ENCODE measurements around the gene RTL10. TPM values are rescaled to one million over a fixed set of nuclear protein-coding genes. Genes with fewer than 3 reads are reported as not detected.

The RTL10 gene
- total and polyA plus RNA-seq, 2 of the 13 experiments (the other 11 are each of a cell fraction or from before 2014, with no cell fraction given) = 14.1 to 15.8 TPM

- no peak for TF ChIP-seq BRF2 (CRISPR knock-in tag; IDR thresholded peaks at IDR 0.05)
- TF ChIP-seq HES4 (CRISPR knock-in tag; IDR thresholded peaks at IDR 0.05; ENCODE audit: borderline replicate concordance) = no peak
- no peak for TF ChIP-seq ZBTB14 (CRISPR knock-in tag; IDR thresholded peaks at IDR 0.05)
- TF ChIP-seq ZSCAN29 (CRISPR knock-in tag; conservative IDR thresholded peaks at IDR 0.05) = no peak
- no peak for TF ChIP-seq RBM22 (optimal IDR thresholded peaks at IDR 0.05; ENCODE audit: low read length)
- no peak for TF ChIP-seq MIER3 (CRISPR knock-in tag; IDR thresholded peaks at IDR 0.05; ENCODE audit: borderline replicate concordance)
- no peak for TF ChIP-seq ZNF607 (CRISPR knock-in tag; IDR thresholded peaks at IDR 0.05; ENCODE audit: borderline replicate concordance)
- TF ChIP-seq FOXO1 (CRISPR knock-in tag; IDR thresholded peaks at IDR 0.05) = no peak
- no peak for TF ChIP-seq ELK4 (CRISPR knock-in tag; IDR thresholded peaks at IDR 0.05; ENCODE audit: borderline replicate concordance)
- TF ChIP-seq KIAA2018 (CRISPR knock-in tag; IDR thresholded peaks at IDR 0.05; ENCODE audit: borderline replicate concordance) = no peak
- TF ChIP-seq TRIM22 (IDR thresholded peaks at IDR 0.05) = no peak
- TF ChIP-seq SKIL (CRISPR knock-in tag; IDR thresholded peaks at IDR 0.05; ENCODE audit: borderline replicate concordance) = no peak
These were observed 13.6 kb downstream of the RTL10 start (continued) for GRCh38 chr22:19840955-19841640.

Measured in HepG2 (cell line).